Measurements from ENCODE around the gene RHOBTB1.

- TF ChIP-seq CTCF (IDR thresholded peaks at IDR 0.05): no peak
- TF ChIP-seq POLR2A (IDR thresholded peaks at IDR 0.05): no peak
These were observed 33.4 kb downstream of the RHOBTB1 start for GRCh38 chr10:60910543-60910942.
